Sciatic nerve (tissue), 2 donors: Measurements from ENCODE around the gene WDR76. TPM values are rescaled to one million over a fixed set of nuclear protein-coding genes. Genes with fewer than 3 reads are reported as not detected.
"Not testable (repeated sequence)": the region's sequence is repeated elsewhere in the genome, so short reads cannot be mapped to it uniquely, and the experiment has no call there.

Source experiments
- ATAC-seq: fragments of 200-7000 bp; cut with Tn5 transposase; one replicate; pipeline ENCODE4 v1.9.1; 2020; ENCODE audit warnings: mild to moderate bottlenecking, moderate library complexity
- DNase-seq: peaks from one replicate; pipeline ENCODE4 v3.0.0-alpha.2; 2020; ENCODE audit warnings: low spot score
- intact Hi-C: fragments of 100-400 bp; cut with DNase I; formaldehyde crosslinking; loops from one replicate; pipeline ENCODE4 v1.14.2; 2022
- total RNA-seq: library from RNA; stranded (reverse); fragmentation: NEBNext Ultra II Directional; extraction: Animal tissue kit (Norgen Biotek cat#: 25700); gene quantifications from one replicate; pipeline ENCODE4 v1.2.1, GENCODE V29; 2021
- donor health status: DM: no; HTN: no; CAD: no.
- donor health status: DM: no; HTN: no; CAD: no.

Gene WDR76
- total RNA-seq, 1 donor from 2014 or later = 5.1 TPM

- ATAC-seq (no peak), DNase-seq (no peak)
- intact Hi-C loops = no loop called here
Observed at GRCh38 chr15:43808960-43809678, 17.7 kb upstream of the WDR76 start.

- intact Hi-C loops, ATAC-seq, DNase-seq: not testable (repeated sequence)
Observed at GRCh38 chr15:43815064-43815463, 11.7 kb upstream of the WDR76 start.

DNA sequence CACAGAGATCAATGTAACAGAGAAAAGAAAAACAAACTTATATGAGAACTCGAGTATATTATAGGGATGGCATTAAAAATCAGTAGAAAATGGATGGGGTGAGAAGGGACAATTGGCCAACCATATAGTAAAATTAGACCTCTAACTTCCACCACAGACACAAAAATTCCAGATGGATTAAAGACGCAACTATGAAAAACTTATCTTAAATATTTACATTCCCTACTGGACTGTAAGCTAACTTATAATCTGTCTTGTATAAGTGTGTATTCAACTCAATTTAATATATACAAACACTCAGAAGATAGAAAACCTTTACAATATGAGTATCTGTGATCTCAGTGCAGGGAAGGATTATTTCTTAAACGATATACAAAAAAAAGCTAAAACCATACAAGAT, 5.3 kb upstream of the WDR76 start:
- intact Hi-C loops = no loop called here
- ATAC-seq (no peak), DNase-seq (no peak)

- ATAC-seq = peak; percentile 97
- DNase-seq = peak; percentile 96
- intact Hi-C loops = no loop called here
Observed at GRCh38 chr15:43824302-43825246, 2.2 kb upstream of the WDR76 start, which contains the start of gene MFAP1. TSS of gene MFAP1 (minus strand) at chr15:43824690. CDS start at chr15:43824569, 121 bp downstream.

GRCh38 chr15:43825305-43825704, 1.5 kb upstream of the WDR76 start:
- DNase-seq, intact Hi-C loops, ATAC-seq: not testable (repeated sequence)

GRCh38 chr15:43826029-43826507, 734 bp upstream of the WDR76 start:
- DNase-seq (no peak), ATAC-seq (no peak)
- intact Hi-C loops = no loop called here

GRCh38 chr15:43828061-43828657, 1.4 kb downstream of the WDR76 start:
- no peak for DNase-seq
- intact Hi-C loops = no loop called here
- no peak for ATAC-seq

DNA sequence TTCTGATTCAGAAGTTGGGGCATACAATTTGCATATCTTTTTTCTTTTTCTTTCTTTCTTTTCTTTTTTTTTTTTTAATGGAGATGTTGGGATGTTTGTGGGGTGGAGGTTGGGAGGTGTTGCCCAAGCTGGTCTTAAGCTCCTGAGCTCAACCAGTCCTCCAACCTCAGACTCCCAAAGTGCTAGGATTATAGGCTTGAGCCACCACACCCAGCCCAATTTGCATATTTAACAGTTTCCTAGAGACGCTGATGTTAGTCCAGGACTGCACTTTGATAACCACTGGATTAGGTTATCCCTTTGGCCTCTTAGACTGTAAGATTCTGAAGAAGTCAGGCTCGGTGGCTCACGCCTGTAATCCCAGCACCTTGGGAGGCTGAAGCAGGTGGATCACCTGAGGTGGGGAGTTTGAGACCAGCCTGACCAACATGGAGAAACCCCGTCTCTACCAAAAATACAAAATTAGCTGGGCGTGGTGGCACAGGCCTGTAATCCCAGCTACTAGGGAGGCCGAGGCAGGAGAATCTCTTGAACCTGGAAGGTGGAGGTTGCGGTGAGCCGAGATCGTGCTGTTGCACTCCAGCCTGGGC, 3.2 kb downstream of the WDR76 start:
- ATAC-seq, intact Hi-C loops, DNase-seq: not testable (repeated sequence)

- ATAC-seq, DNase-seq, intact Hi-C loops: not testable (repeated sequence)
Observed at GRCh38 chr15:43830691-43831275, 4.0 kb downstream of the WDR76 start.

GRCh38 chr15:43831519-43832052, 4.8 kb downstream of the WDR76 start:
- DNase-seq, ATAC-seq, intact Hi-C loops: not testable (repeated sequence)

DNA sequence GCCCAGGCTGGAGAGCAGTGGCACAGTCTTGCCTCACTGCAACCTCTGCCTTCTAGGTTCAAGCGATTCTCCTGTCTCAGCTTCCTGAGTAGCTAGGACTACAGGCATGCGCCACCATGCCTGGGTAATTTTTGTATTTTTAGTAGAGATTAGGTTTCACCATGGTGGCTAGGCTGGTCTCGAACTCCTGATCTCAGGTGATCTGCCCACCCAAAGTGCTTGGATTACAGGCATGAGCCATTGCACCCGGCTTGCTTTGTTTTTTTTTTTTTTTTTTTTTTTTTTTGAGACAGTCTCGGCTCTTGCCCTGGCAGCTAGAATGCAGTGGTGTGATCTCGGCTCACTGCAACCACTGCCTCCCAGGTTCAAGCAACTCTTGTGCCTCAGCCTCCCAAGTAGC, 5.7 kb downstream of the WDR76 start:
- intact Hi-C loops, DNase-seq, ATAC-seq: not testable (repeated sequence)

DNA sequence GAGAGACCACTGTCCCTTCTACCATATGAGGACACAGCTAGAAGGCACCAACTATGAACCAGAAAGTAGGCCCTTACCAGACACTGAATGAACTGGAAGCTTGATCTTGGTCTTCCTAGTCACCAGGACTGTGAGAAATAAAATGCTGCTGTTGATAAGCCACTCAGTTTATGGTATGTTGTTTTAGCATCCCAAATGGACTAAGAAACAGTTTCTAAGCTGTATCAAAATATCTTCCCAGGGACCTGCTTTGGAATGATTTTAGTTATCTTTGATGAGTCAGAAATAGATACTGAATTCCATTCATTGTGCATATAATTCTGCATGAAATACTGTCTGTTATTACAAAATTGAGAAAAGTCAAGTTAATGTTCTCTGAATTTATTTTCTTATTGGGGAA, 18.6 kb downstream of the WDR76 start:
- intact Hi-C loops = no loop called here
- ATAC-seq (no peak), DNase-seq (no peak)

DNA sequence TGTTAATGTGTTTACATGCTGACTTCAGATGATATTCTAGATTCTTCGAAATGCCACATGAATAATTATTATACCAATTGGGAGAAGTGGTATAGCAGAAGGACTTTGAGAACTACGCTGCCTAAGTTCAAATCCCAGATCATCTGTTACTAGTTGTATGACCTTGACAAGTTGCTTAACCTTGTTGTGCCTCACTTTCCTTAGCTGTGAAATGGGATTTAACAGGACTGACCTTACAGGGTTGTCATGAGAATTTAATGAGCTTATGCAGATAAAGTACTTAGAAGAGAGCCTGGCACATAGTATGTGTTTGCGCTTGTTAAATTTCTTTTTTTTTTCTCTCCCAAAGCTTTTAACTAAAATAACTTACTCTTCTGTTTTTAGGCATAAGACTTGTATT, 24.4 kb downstream of the WDR76 start:
- ATAC-seq = no peak
- DNase-seq = no peak
- intact Hi-C loops = no loop called here

DNA sequence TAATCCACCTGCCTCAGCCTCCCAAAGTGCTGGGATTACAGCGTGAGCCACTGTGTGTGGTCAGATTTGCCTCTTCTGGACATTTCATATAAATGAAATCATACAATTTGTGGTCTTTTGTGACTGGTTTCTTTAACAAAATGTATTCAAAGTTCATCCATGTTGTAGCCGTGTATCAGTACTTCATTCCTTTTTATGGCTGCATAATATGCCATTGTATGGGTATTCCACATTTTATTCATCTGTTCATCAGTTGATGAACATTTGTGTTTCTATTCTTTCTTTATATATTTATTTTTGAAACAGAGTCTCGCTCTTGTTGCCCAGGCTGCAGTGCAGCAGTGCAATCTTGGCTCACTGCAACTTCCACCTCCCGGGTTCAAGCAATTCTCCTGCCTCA, 25.8 kb downstream of the WDR76 start:
- no peak for ATAC-seq
- intact Hi-C loops = no loop called here
- DNase-seq = no peak

DNA sequence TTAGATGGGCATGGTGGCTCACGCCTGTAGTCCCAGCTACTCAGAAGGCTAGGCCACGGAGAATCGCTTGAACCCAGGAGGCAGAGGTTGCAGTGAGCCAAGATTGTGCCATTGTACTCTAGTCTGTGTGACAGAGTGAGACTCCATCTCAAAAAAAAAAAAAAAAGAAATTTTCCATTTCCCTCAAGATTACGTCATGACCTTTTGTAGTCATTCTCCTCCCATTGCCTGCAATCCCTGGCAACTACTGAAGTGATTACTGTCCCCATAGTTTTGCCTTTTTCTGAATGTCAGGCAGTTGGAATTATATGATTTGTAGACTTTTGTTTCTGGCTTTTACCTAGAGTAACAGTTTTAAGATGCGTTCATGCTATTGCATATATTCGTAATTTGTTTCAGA, 28.0 kb downstream of the WDR76 start:
- ATAC-seq (no peak), DNase-seq (no peak)
- intact Hi-C loops = no loop called here

- no peak for ATAC-seq
- intact Hi-C loops = no loop called here
- no peak for DNase-seq
Observed at GRCh38 chr15:43859546-43859945, 32.7 kb downstream of the WDR76 start.

- DNase-seq, intact Hi-C loops, ATAC-seq: not testable (repeated sequence)
Observed at GRCh38 chr15:43866636-43867035, 39.8 kb downstream of the WDR76 start.

GRCh38 chr15:43867096-43867495, 40.3 kb downstream of the WDR76 start:
- intact Hi-C loops = no loop called here
- ATAC-seq (no peak), DNase-seq (no peak)
